K562 (cell line): ENCODE results near the gene HSPA4L. TPM values are rescaled to one million over a fixed set of nuclear protein-coding genes. Genes with fewer than 3 reads are reported as not detected.

Source experiments
- CTCF ChIP-seq, 3 experiments: IDR thresholded peaks in 2 of 3; conservative IDR thresholded peaks in 1 of 3; 2 replicates each; pipeline ENCODE4 v1.5.1; 2011 to 2012; ENCODE audit warnings: low read length in 3 of 3, mild to moderate bottlenecking in 3 of 3, control low read depth in 2 of 3, improper control_type of control experiment in 1 of 3, inconsistent platforms in 1 of 3, low read depth in 1 of 3, mixed read lengths in 1 of 3, moderate library complexity in 1 of 3; ENCODE audit not compliant: insufficient read depth in 2 of 3
- CXXC5 ChIP-seq: fragments of 250-450 bp; sonication (Bioruptor Pico); IDR thresholded peaks from 2 replicates; pipeline ENCODE4 v1.8.0; 2022; ENCODE audit warnings: inconsistent platforms, mild to moderate bottlenecking, moderate library complexity
- FOXK1 ChIP-seq: sonication (generic); formaldehyde crosslinking; IDR thresholded peaks from 2 replicates; pipeline ENCODE4 v1.8.0; 2022; ENCODE audit warnings: missing genetic modification reagents, mild to moderate bottlenecking, borderline replicate concordance
- GTF2F1 ChIP-seq: IDR thresholded peaks from 2 replicates; pipeline ENCODE4 v1.6.1; 2011; ENCODE audit warnings: low read depth, low read length, improper control_type of control experiment
- KAT8 ChIP-seq: fragments of 450-650 bp; IDR thresholded peaks from 2 replicates; pipeline ENCODE4 v1.6.1; 2016; ENCODE audit warnings: low read depth, mild to moderate bottlenecking
- LCOR ChIP-seq: sonication (generic); formaldehyde crosslinking; IDR thresholded peaks from 2 replicates; pipeline ENCODE4 v1.8.0; 2022; ENCODE audit warnings: mild to moderate bottlenecking, missing genetic modification reagents
- PHF20 ChIP-seq: fragments of 450-650 bp; IDR thresholded peaks from 2 replicates; pipeline ENCODE4 v1.6.1; 2018; ENCODE audit not compliant: partially characterized antibody
- SMAD4 ChIP-seq: fragments of 250-450 bp; sonication (Bioruptor Pico); conservative IDR thresholded peaks from 2 replicates; pipeline ENCODE4 v1.8.0; 2021; ENCODE audit warnings: inconsistent platforms, mild to moderate bottlenecking, moderate library complexity
- THRA ChIP-seq: fragments of 450-650 bp; IDR thresholded peaks from 2 replicates; pipeline ENCODE4 v1.6.1; 2017; ENCODE audit warnings: mild to moderate bottlenecking, moderate library complexity
- ZBED1 ChIP-seq: IDR thresholded peaks from 2 replicates; pipeline ENCODE4 v1.6.1; 2014
- ZNF263 ChIP-seq: sonication (generic); formaldehyde crosslinking; IDR thresholded peaks from 2 replicates; pipeline ENCODE4 v1.8.0; 2022; ENCODE audit warnings: mild to moderate bottlenecking, missing genetic modification reagents, borderline replicate concordance
- ZNF407 ChIP-seq: fragments of 450-650 bp; IDR thresholded peaks from 2 replicates; pipeline ENCODE4 v1.6.1; 2016; ENCODE audit warnings: low read depth
- polyA plus RNA-seq, 8 experiments: library from polyadenylated mRNA; depleted of rRNA in 4 of 8; stranded (reverse) in 5 of 8; unstranded in 3 of 8; fragments of >200 nt; fragmentation: Nextera tagmentation in 2 of 8; fragmentation: Illumina TruSeq in 1 of 8; extraction: Ambion mirVana in 2 of 8; extraction: Trizol in 1 of 8; gene quantifications; 2 replicates each; pipeline versions ENCODE4 v1.2.1 to v1.2.3, GENCODE V29; 2011 to 2014; ENCODE audit warnings: inconsistent platforms in 1 of 8, missing spikeins in 1 of 8
- total RNA-seq, 7 experiments: library from RNA; depleted of rRNA in 6 of 7; stranded (reverse); fragments of >200 nt in 6 of 7; fragmentation: Illumina TruSeq in 2 of 7; extraction: Trizol in 2 of 7; gene quantifications; 2 replicates each; pipeline versions ENCODE4 v1.2.1 to v1.2.3, GENCODE V29; 2011 to 2021; ENCODE audit warnings: low replicate concordance in 1 of 7
- TF ChIP-seq, protein P1 (sequence below): fragments of 250-450 bp; sonication (Bioruptor Pico); IDR thresholded peaks from 2 replicates; pipeline ENCODE4 v1.9.0; 2021; ENCODE audit warnings: mild to moderate bottlenecking, inconsistent platforms

Gene HSPA4L
- total and polyA plus RNA-seq, 9 of the 15 experiments (the other 6 are each of a cell fraction or from before 2014, with no cell fraction given): 12.3 to 37.0 (median 21.7) TPM

GRCh38 chr4:127782275-127783025 lies at the start of gene HSPA4L (continued):
- TF ChIP-seq ZNF407 (peak; percentile 41; the same call in 1 of the 2 replicates), LCOR (CRISPR knock-in tag) (peak; percentile 55; the same call in 1 of the 2 replicates), ZNF263 (CRISPR knock-in tag) (peak; percentile 37), GTF2F1 (peak; percentile 32; the same call in 1 of the 2 replicates), ZBED1 (0 out of 2 replicates have a peak, but pooled peaks have one; percentile 34), CXXC5 (CRISPR knock-in tag) (peak; percentile 31), SMAD4 (0 out of 2 replicates have a peak, but pooled peaks have one; percentile 2), PHF20 (peak; percentile 44), FOXK1 (CRISPR knock-in tag) (peak; percentile 67; the same call in 1 of the 2 replicates), KAT8 (no peak), THRA (no peak), CTCF (IDR thresholded peaks at IDR 0.05 in 2 of 3, conservative IDR thresholded peaks at IDR 0.05 in 1 of 3; ENCODE audit: insufficient read depth in 2 of 3, low read depth in 1 of 3, low read length in 3 of 3) (peak; percentile 35 to 68 (median 47))
- TF ChIP-seq, protein P1, sequence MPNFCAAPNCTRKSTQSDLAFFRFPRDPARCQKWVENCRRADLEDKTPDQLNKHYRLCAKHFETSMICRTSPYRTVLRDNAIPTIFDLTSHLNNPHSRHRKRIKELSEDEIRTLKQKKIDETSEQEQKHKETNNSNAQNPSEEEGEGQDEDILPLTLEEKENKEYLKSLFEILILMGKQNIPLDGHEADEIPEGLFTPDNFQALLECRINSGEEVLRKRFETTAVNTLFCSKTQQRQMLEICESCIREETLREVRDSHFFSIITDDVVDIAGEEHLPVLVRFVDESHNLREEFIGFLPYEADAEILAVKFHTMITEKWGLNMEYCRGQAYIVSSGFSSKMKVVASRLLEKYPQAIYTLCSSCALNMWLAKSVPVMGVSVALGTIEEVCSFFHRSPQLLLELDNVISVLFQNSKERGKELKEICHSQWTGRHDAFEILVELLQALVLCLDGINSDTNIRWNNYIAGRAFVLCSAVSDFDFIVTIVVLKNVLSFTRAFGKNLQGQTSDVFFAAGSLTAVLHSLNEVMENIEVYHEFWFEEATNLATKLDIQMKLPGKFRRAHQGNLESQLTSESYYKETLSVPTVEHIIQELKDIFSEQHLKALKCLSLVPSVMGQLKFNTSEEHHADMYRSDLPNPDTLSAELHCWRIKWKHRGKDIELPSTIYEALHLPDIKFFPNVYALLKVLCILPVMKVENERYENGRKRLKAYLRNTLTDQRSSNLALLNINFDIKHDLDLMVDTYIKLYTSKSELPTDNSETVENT: peak; percentile 85
